GM08714 (cell line): Measurements from ENCODE around the gene GDF9.

ENCODE experiments used
- H3K4me3 ChIP-seq: fragments of 200-500 bp; sonication (Bioruptor generic); 2 replicates; pipeline ENCODE4 v1.5.1; 2014; ENCODE audit warnings: mild to moderate bottlenecking, low read length, inconsistent platforms
- ZNF274 ChIP-seq: IDR thresholded peaks from 2 replicates; pipeline ENCODE4 v1.6.1; 2012; ENCODE audit warnings: mild to moderate bottlenecking, low read depth, low read length

The GDF9 gene

GRCh38 chr5:132884548-132884947 lies 18.3 kb upstream of the GDF9 start:
- no peak overlapping the region for H3K4me3 ChIP-seq
- no peak for TF ChIP-seq ZNF274

- H3K4me3 ChIP-seq = no peak overlapping the region
- no peak for TF ChIP-seq ZNF274
Observed at GRCh38 chr5:132883261-132883834, 17.1 kb upstream of the GDF9 start.

GRCh38 chr5:132877938-132878337 lies 11.7 kb upstream of the GDF9 start:
- H3K4me3 ChIP-seq = no peak overlapping the region
- TF ChIP-seq ZNF274 = no peak

- TF ChIP-seq ZNF274 = no peak
- no peak overlapping the region for H3K4me3 ChIP-seq
Observed at GRCh38 chr5:132877466-132877865, 11.2 kb upstream of the GDF9 start.

GRCh38 chr5:132876020-132876759 lies 9.9 kb upstream of the GDF9 start:
- H3K4me3 ChIP-seq = no peak overlapping the region
- TF ChIP-seq ZNF274 = no peak

- H3K4me3 ChIP-seq = no peak overlapping the region
Observed at GRCh38 chr5:132873930-132874271, 7.6 kb upstream of the GDF9 start.

GRCh38 chr5:132873119-132873929 lies 7.1 kb upstream of the GDF9 start, which contains the start of gene LEAP2:
Gene LEAP2, plus strand, starts transcription at chr5:132873668. Its CDS starts 27 bp downstream, at chr5:132873695.
- TF ChIP-seq ZNF274 = no peak
- no peak within 1 kb of the TSS for H3K4me3 ChIP-seq

More at GRCh38 chr5:132873930-132874271, 7.6 kb upstream of the GDF9 start:
- no peak for TF ChIP-seq ZNF274

DNA sequence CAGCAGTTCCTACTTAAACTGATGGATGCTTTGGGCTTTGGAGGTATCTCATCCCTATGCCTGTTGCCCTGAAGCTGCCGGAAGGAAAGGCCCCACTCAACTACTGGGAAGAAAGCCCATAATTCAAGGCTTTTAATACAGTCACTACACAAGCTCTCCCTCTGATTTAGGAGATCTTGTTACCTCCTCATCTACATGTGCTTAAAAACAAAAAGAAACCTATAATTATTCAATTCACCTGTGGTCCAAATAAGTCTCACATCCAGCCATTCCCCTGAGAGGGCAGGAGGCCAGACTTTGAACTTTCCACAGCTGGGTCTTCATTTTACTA lies 6.5 kb upstream of the GDF9 start:
- no peak overlapping the region for H3K4me3 ChIP-seq
- no peak for TF ChIP-seq ZNF274

DNA sequence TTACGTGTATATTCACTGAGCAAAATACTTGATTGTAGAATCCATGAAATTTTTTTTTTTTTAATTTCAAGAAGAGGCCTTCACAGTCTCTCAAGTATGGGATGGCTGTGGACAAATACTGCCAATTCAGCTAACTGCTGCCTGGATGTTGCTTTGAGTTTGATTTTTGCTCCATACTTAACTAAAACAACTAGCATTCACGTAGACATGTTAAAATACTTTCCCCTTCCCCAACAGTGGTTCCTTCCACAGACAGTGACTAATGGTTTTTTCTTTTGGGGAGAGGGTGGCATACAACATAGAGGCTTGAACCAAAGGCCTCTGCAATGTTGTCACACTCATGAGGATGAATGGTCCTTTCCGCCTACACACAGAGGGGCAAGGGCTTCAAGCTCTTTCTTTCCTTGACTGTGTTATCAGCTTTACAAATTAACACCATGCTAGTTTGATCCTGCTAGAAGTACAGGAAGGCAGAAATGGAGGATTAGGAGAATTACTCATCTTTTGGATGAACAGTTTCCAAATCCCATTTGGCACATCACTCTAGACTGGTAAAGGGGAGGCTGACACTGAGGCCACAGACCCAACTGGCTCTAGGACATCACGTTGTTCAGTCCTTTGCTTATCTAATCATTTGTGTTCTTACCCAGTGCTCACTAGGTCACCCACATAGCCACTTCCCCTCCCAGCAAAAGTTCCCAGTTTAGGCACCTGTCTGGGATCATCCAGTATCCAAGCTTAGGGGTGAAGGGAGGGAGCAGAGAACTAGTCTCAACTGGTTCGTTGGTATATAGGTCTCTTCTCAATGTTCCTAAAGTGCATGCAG lies 5.4 kb upstream of the GDF9 start:
- TF ChIP-seq ZNF274 = no peak
- no peak overlapping the region for H3K4me3 ChIP-seq

DNA sequence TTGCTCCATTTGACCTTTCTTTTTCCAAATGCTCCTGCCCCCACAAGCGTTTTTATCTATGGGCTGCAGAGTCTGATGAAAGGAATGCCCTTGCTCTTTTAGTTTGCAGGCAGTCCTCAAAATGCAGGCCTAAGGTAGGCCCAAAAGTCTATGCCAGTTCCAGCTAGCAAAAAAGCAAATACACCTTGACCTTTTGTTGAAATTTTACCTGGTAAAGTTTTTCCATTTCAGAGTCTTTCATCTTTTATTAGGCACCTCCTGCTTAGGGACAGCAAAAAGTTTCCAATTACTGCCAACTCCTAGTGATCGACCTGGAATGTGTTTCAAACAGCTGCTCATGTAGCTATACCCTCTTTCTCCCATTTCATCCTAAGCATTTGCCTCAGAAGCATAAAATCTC lies 4.5 kb upstream of the GDF9 start:
- no peak for TF ChIP-seq ZNF274
- H3K4me3 ChIP-seq = no peak overlapping the region

GRCh38 chr5:132868754-132869153 lies 2.5 kb upstream of the GDF9 start:
- no peak overlapping the region for H3K4me3 ChIP-seq
- no peak for TF ChIP-seq ZNF274

- TF ChIP-seq ZNF274 = no peak
- peak overlapping the region; percentile 86 for H3K4me3 ChIP-seq
Observed at GRCh38 chr5:132867046-132867451, 780 bp upstream of the GDF9 start.

DNA sequence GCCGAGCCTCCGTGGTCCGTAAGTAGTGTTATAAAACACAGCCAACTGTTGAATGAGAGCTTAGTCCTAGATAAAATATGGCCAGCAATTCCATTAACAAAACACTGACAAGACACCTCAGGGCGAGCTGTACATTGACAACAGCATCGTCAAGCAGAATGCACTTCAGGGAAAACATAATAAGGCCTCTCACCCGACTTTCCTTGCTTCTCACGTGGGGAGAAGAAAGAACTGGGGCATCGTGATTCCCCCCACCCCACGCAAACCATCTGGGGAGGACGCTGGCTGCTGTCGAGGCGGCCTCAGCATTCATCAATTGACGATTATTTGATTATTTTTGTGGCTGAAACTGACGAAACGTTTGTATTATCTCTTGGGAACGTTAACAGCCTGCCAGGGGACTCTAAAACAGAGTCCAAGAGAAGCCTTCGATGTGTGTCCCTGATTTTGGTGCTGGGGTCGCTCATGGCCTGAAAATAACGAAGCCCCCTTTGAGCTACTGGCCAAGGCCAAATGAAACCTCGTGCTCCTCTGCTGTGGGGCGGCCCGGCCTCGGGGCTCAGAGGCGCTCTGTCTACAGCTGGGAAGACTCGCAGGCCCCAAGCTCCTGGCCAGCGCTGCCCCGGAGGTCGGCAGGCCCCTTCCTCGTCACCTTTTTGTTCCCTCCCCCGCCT lies 464 bp downstream of the GDF9 start:
- peak overlapping the region; percentile 86; the same call in 1 of the 2 replicates for H3K4me3 ChIP-seq
- TF ChIP-seq ZNF274 = no peak

GRCh38 chr5:132860742-132861141 lies 5.5 kb downstream of the GDF9 start:
- no peak for TF ChIP-seq ZNF274
- H3K4me3 ChIP-seq = no peak overlapping the region
